OCI-LY3 (cell line): Measurements from ENCODE around the gene B3GAT3.

ENCODE experiments used
- H2AFZ ChIP-seq: fragments of 200-600, 300-600 bp; shearing (Covaris generic); 2 replicates; pipeline ENCODE4 v1.6.0; 2014; ENCODE audit warnings: antibody characterized with exemption, low read depth, low read length
- H3K27ac ChIP-seq: fragments of 200-600, 300-600 bp; sonication (generic); 2 replicates; pipeline ENCODE4 v1.5.1; 2014; ENCODE audit warnings: mild to moderate bottlenecking, low read length, moderate library complexity, mixed read lengths
- H3K27me3 ChIP-seq: fragments of 200-600, 300-600 bp; sonication (generic); 2 replicates; pipeline ENCODE4 v1.6.1; 2014; ENCODE audit warnings: low read depth, low read length, mixed read lengths
- H3K36me3 ChIP-seq: fragments of 200-600, 300-600 bp; sonication (generic); replicated peaks from 2 replicates; pipeline ENCODE3; 2014; ENCODE audit warnings: low read depth, low read length, mixed read lengths
- H3K4me1 ChIP-seq: fragments of 300-600, 200-600 bp; sonication (generic); 2 replicates; pipeline ENCODE4 v1.6.1; 2014; ENCODE audit warnings: low read length, mixed read lengths
- H3K4me2 ChIP-seq: fragments of 200-600, 300-600 bp; sonication (generic); 2 replicates; pipeline ENCODE4 v1.6.1; 2014; ENCODE audit warnings: low read length, mixed read lengths
- H3K4me3 ChIP-seq: fragments of 300-600, 200-600 bp; sonication (generic); 2 replicates; pipeline ENCODE4 v1.5.1; 2014; ENCODE audit warnings: antibody characterized with exemption, mild to moderate bottlenecking, low read length, moderate library complexity
- H3K79me2 ChIP-seq: fragments of 300-600, 200-600 bp; shearing (Covaris generic); 2 replicates; pipeline ENCODE4 v1.6.1; 2014; ENCODE audit warnings: mild to moderate bottlenecking, low read length, mixed read lengths
- H3K9ac ChIP-seq: fragments of 300-600, 200-600 bp; shearing (Covaris generic); 2 replicates; pipeline ENCODE4 v1.6.0; 2014; ENCODE audit warnings: mild to moderate bottlenecking, low read length, moderate library complexity
- H3K9me3 ChIP-seq: fragments of 200-600, 300-600 bp; shearing (Covaris generic); 2 replicates; pipeline ENCODE4 v1.6.1; 2014; ENCODE audit warnings: low read length, mixed read lengths; ENCODE audit not compliant: insufficient read depth
- H4K20me1 ChIP-seq: fragments of 200-600, 300-600 bp; sonication (generic); 2 replicates; pipeline ENCODE4 v1.6.1; 2016; ENCODE audit warnings: low read length, mixed read lengths; ENCODE audit not compliant: insufficient read depth
- CTCF ChIP-seq: fragments of 200-600, 300-600 bp; sonication (generic); IDR thresholded peaks from 2 replicates; pipeline ENCODE4 v1.5.1; 2014; ENCODE audit warnings: antibody characterized with exemption, low read length, low read depth
- EZH2phosphoT487 ChIP-seq: fragments of 200-600 bp; shearing (Covaris generic); IDR thresholded peaks from 2 replicates; pipeline ENCODE4 v1.6.1; 2018; ENCODE audit warnings: antibody characterized with exemption, mixed run types, low read depth

Gene B3GAT3

GRCh38 chr11:62601122-62601371 lies 20.7 kb downstream of the B3GAT3 start:
- no peaks in the 10 kb centered on the region for H3K9me3 ChIP-seq
- H3K4me3 ChIP-seq, result peak overlapping the region; percentile 87
- peak overlapping the region; percentile 88 for H3K4me2 ChIP-seq
- H3K4me1 ChIP-seq, result peaks cover 25% of the 10 kb centered on the region
- TF ChIP-seq EZH2phosphoT487 (no peak), CTCF (no peak)
- H3K79me2 ChIP-seq, result peaks cover 43% of the 10 kb centered on the region
- peak overlapping the region; percentile 97 for H3K9ac ChIP-seq
- H2AFZ ChIP-seq, result 0 out of 2 replicates have a peak overlapping the region, but pooled peaks have one; percentile 20
- H3K36me3 ChIP-seq, result peaks cover 50% of the 10 kb centered on the region
- peak overlapping the region; percentile 82 for H3K27ac ChIP-seq
- no peaks in the 10 kb centered on the region for H4K20me1 ChIP-seq
- no peaks in the 10 kb centered on the region for H3K27me3 ChIP-seq

GRCh38 chr11:62600367-62601121 lies 21.2 kb downstream of the B3GAT3 start:
- H3K4me1 ChIP-seq, result peaks cover 25% of the 10 kb centered on the region
- no peaks in the 10 kb centered on the region for H3K27me3 ChIP-seq
- H2AFZ ChIP-seq, result 0 out of 2 replicates have a peak overlapping the region, but pooled peaks have one; percentile 20

GRCh38 chr11:62599901-62600300 lies 21.9 kb downstream of the B3GAT3 start:
- Histone ChIP-seq H3K79me2 (peaks cover 43% of the 10 kb centered on the region), H4K20me1 (no peaks in the 10 kb centered on the region), H3K4me1 (peaks cover 25% of the 10 kb centered on the region), H2AFZ (no peak overlapping the region), H3K4me2 (peak overlapping the region; percentile 88), H3K9me3 (no peaks in the 10 kb centered on the region), H3K27ac (peak overlapping the region; percentile 82), H3K4me3 (peak overlapping the region; percentile 87), H3K9ac (peak overlapping the region; percentile 97), H3K27me3 (no peaks in the 10 kb centered on the region), H3K36me3 (peaks cover 60% of the 10 kb centered on the region)
- TF ChIP-seq CTCF (no peak), EZH2phosphoT487 (no peak)

More at GRCh38 chr11:62600367-62601121, 21.2 kb downstream of the B3GAT3 start:
- Histone ChIP-seq H3K27ac (peak overlapping the region; percentile 82), H3K36me3 (peaks cover 55% of the 10 kb centered on the region), H3K9me3 (no peaks in the 10 kb centered on the region), H3K9ac (peak overlapping the region; percentile 97), H3K4me3 (peak overlapping the region; percentile 87), H3K79me2 (peaks cover 43% of the 10 kb centered on the region), H3K4me2 (peak overlapping the region; percentile 88), H4K20me1 (no peaks in the 10 kb centered on the region)
- TF ChIP-seq EZH2phosphoT487, result no peak
- TF ChIP-seq CTCF, result no peak

- Histone ChIP-seq H3K27me3 (no peaks in the 10 kb centered on the region), H3K27ac (peak overlapping the region; percentile 82), H3K79me2 (peaks cover 43% of the 10 kb centered on the region), H3K4me2 (peak overlapping the region; percentile 88), H4K20me1 (no peaks in the 10 kb centered on the region), H3K4me1 (peaks cover 25% of the 10 kb centered on the region), H3K9ac (peak overlapping the region; percentile 97), H3K9me3 (no peaks in the 10 kb centered on the region), H3K4me3 (peak overlapping the region; percentile 87), H2AFZ (no peak overlapping the region), H3K36me3 (peaks cover 68% of the 10 kb centered on the region)
- TF ChIP-seq CTCF, result no peak
- no peak for TF ChIP-seq EZH2phosphoT487
Observed at GRCh38 chr11:62599069-62599696, 22.6 kb downstream of the B3GAT3 start.
